GM19043 (cell line): ENCODE data around the gene ARHGAP15.

ENCODE experiments used
- ATAC-seq: cut with Tn5 transposase; IDR thresholded peaks from one replicate; pipeline ENCODE4 v1.9.1; 2021; ENCODE audit warnings: low read depth; ENCODE audit not compliant: unreplicated experiment

The ARHGAP15 gene

GRCh38 chr2:143779021-143779420 lies 649.8 kb downstream of the ARHGAP15 start:
- ATAC-seq: no peak

GRCh38 chr2:143786026-143786765 lies 657.0 kb downstream of the ARHGAP15 start:
- ATAC-seq: no peak

- ATAC-seq: no peak
Observed at GRCh38 chr2:143787674-143788073, 658.5 kb downstream of the ARHGAP15 start.

- no peak for ATAC-seq
Observed at GRCh38 chr2:143792602-143793001, 663.4 kb downstream of the ARHGAP15 start.

GRCh38 chr2:143793381-143793780 lies 664.2 kb downstream of the ARHGAP15 start:
- ATAC-seq: no peak

- ATAC-seq: no peak
Observed at GRCh38 chr2:143796051-143796450, 666.8 kb downstream of the ARHGAP15 start.

GRCh38 chr2:143801561-143801960 lies 672.3 kb downstream of the ARHGAP15 start:
- ATAC-seq: no peak

GRCh38 chr2:143802242-143802641 lies 673.0 kb downstream of the ARHGAP15 start:
- ATAC-seq: peak; percentile 20

GRCh38 chr2:143802871-143803650 lies 673.8 kb downstream of the ARHGAP15 start:
- peak; percentile 77 for ATAC-seq

- ATAC-seq: no peak
Observed at GRCh38 chr2:143803936-143804335, 674.7 kb downstream of the ARHGAP15 start.

GRCh38 chr2:143805666-143806065 lies 676.4 kb downstream of the ARHGAP15 start:
- ATAC-seq: no peak

GRCh38 chr2:143807192-143807591 lies 678.0 kb downstream of the ARHGAP15 start:
- ATAC-seq: no peak

GRCh38 chr2:143807671-143808070 lies 678.5 kb downstream of the ARHGAP15 start:
- no peak for ATAC-seq

GRCh38 chr2:143808166-143808565 lies 678.9 kb downstream of the ARHGAP15 start:
- ATAC-seq: no peak

GRCh38 chr2:143815082-143815481 lies 685.9 kb downstream of the ARHGAP15 start:
- no peak for ATAC-seq

- ATAC-seq: no peak
Observed at GRCh38 chr2:143816916-143817315, 687.7 kb downstream of the ARHGAP15 start.
